WI38 (cell line): ENCODE measurements around the gene DARS1.

Experiments
- H3K4me3 ChIP-seq: 2 replicates; pipeline ENCODE4 v1.5.1; 2011; ENCODE audit warnings: low read depth, mild to moderate bottlenecking, control low read depth, low read length
- TF ChIP-seq, protein P1 (sequence below): IDR thresholded peaks from 2 replicates; pipeline ENCODE4 v1.5.1; 2012; ENCODE audit warnings: low read depth, mild to moderate bottlenecking, control low read depth, low read length

Gene DARS1

DNA sequence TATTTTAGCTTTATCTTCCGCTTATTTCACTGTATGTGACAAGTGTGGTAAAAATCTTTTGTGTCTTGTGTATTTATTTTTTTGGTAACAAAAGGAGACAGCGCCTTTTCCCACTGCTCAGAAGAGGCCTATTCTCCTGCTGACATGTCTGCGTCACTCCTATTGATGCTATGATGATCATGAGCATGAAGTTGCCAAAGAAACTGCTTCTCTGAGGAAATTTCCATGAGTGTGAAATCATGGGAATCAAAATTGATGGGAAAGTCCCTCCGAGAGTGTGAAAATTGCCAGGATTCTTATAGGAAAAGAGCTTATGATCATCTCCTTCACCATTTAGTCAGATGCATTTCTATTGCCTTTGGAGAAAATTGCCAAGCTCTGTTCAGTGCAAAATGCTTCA, 36.5 kb upstream of the DARS1 start:
- TF ChIP-seq, protein P1, sequence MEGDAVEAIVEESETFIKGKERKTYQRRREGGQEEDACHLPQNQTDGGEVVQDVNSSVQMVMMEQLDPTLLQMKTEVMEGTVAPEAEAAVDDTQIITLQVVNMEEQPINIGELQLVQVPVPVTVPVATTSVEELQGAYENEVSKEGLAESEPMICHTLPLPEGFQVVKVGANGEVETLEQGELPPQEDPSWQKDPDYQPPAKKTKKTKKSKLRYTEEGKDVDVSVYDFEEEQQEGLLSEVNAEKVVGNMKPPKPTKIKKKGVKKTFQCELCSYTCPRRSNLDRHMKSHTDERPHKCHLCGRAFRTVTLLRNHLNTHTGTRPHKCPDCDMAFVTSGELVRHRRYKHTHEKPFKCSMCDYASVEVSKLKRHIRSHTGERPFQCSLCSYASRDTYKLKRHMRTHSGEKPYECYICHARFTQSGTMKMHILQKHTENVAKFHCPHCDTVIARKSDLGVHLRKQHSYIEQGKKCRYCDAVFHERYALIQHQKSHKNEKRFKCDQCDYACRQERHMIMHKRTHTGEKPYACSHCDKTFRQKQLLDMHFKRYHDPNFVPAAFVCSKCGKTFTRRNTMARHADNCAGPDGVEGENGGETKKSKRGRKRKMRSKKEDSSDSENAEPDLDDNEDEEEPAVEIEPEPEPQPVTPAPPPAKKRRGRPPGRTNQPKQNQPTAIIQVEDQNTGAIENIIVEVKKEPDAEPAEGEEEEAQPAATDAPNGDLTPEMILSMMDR, result no peak
- no peak overlapping the region for H3K4me3 ChIP-seq

DNA sequence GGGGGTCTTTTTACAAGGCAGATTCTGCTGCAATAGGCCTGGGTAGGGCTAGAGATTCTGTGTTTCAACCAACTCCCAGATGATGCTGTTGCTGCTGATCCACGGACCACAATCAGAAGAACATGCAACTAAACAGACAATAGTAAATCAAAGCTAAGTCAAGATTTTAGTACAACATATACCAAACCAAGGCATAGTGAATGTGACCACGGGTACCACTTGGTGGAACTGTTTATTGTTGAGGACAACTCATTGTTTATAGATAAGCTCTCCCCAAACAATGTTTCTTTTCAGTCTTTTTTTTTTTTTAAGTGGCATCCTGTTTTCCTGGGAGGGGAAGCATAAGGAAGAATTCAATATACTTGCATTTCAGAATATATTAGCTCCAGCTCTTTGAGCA, 36.0 kb upstream of the DARS1 start:
- TF ChIP-seq, protein P1, result no peak
- H3K4me3 ChIP-seq, result no peak overlapping the region

DNA sequence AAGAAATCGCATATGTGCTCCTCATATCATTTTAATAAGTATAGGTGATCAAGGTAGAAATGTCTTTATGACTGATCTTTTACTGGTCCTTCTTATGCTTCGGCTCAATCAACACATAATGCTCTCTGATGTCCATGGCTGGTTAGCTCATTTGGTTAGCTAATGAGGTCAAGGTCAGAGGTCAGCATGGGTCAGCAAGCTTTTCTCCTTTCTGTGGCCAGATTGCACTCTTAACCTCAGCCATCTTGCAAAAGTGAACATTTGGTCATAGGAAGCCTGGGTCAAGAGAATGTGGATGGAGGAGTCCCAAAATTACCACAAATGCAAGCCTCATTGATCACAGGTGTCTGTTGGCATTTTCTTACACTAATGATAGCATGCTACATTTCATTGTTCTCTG, 35.4 kb upstream of the DARS1 start:
- TF ChIP-seq, protein P1, result no peak

DNA sequence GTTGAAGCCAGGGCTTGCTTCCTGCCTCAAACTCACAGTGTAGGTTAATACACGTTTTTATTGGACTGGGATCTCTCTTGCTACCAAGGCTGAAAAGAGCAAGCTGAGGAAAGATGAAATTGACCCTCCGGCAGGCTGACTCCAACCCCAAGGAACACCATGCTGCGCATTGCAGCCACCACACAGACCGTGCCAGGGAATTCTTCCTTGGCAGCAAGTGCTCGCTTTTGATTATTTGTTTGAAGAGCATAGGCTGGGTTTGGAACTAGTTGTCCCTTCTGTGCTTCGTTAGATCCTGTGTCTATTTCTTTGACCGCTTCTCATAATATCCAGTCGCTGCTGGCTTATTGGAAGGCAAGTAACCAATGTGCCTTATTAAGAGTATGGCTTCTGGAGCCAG, 34.4 kb upstream of the DARS1 start:
- TF ChIP-seq, protein P1, result no peak

More for the DNA sequence above, 35.4 kb upstream of the DARS1 start:
- no peak overlapping the region for H3K4me3 ChIP-seq

DNA sequence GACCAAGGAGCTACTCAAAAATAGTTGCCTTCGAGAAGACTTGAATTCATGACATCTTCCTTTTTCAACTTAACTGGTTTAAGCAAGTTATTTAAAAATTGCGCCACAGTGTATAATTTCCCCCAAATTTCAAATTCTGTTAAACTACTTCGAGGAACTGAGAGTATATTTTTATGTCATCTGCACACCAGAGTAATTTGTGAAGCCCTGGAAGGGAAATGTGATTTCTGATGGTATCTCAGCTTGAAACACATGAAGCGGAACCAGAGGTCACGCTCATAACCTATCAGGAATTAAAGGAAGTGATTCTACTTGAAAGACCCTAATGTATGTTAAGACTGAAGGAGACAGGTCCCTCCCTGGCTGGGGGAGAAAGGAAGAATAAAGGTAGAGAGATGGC, 33.9 kb upstream of the DARS1 start:
- no peak overlapping the region for H3K4me3 ChIP-seq
- TF ChIP-seq, protein P1, result no peak

More for the DNA sequence above, 34.4 kb upstream of the DARS1 start:
- no peak overlapping the region for H3K4me3 ChIP-seq

DNA sequence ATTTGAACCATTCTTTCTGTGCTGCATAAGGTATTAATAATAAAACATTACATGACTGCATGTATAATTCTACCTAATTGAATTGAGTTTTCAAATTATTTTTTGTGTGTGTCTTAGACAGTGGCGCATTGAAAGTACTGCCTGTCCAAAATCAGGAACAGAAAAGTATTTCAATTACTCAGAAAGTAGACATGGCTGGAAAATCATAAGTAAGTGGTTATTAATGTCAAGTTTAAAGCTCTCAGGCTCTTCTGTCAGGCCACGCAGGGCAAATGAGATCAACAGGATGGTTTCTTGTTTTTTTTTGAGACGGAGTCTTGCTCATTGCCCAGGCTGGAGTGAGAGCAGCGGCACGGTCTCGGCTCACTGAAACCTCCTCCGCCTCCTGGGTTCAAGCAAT, 32.4 kb upstream of the DARS1 start:
- TF ChIP-seq, protein P1, result no peak
- no peak overlapping the region for H3K4me3 ChIP-seq

DNA sequence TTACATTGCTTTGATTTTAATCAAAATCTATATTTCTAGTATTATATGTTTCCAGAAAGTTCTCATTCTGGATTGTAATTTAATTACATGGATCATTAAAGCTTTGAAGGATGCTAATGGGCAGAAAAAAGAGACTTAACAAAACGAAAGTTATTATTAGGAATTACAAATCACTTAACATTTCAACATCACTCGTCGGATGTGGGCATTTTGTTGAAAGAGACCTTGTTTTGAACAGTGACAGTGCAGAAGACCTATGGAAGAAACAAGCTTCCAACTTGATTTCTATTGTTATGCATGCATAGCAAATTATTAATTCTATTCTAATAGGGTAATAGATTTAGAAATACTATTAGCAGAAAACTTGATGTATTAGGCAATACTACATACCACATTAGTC, 31.4 kb upstream of the DARS1 start:
- no peak overlapping the region for H3K4me3 ChIP-seq
- TF ChIP-seq, protein P1, result no peak
